OCI-LY1 (cell line): Measurements from ENCODE around the gene IFIH1.

ENCODE experiments used
- CTCF ChIP-seq: fragments of 200-600 bp; sonication (generic), shearing (Covaris generic); IDR thresholded peaks from 2 replicates; pipeline ENCODE4 v1.5.1; 2017; ENCODE audit warnings: mild to moderate bottlenecking, antibody characterized with exemption, low read length, moderate library complexity, mixed read lengths
- EZH2 ChIP-seq: fragments of 200-600 bp; sonication (generic), shearing (Covaris generic); IDR thresholded peaks from 2 replicates; pipeline ENCODE4 v1.8.0; 2017; ENCODE audit warnings: borderline replicate concordance, mixed run types, mild to moderate bottlenecking, antibody characterized with exemption, low read length, moderate library complexity, mixed read lengths

GRCh38 chr2:162245061-162245460, 73.4 kb downstream of the IFIH1 start:
- no peak for TF ChIP-seq EZH2
- TF ChIP-seq CTCF, result no peak
